ENCODE data around the gene PGM2L1.

DNA sequence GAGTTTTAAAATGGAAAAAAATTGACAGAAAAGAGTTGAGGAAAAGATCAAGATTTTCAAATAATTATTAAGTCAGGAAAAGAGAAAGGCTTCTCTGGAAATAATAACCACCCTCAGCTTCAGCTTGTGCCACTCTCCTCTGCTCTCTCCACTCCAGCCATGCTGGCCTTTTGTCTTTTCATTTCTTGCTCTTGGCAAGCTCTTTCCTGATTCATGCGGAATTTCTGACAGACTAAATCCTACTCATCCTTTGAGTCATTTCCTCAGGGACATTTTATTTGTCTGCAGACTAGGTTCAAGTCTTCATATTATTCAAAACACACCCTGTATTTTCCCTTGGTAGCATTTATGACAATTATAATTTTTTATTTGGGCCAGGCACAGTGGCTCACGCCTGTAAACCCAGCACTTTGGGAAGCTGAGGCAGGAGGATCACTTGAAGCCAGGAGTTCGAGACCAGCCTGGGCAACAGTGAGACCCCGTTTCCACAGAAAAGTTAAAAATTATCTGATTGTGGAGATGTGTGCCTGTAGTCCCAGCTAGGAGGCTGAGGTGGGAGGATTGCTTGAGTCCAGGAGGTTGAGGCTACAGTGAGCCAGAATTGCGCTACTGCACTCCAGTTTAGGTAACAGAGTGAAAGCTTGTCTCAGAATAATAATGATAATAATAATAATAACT, 79.0 kb downstream of the PGM2L1 start:
- TF ChIP-seq CTCF (conservative IDR thresholded peaks at IDR 0.05; ENCODE audit: low read depth in 2 of 2) (no peak), POLR2AphosphoS5 (IDR thresholded peaks at IDR 0.05; ENCODE audit: low read depth) (no peak)
